ENCODE results near the gene CDH15. TPM values are rescaled to one million over a fixed set of nuclear protein-coding genes. Genes with fewer than 3 reads are reported as not detected.
A peak's percentile ranks its signal among the peaks of the same experiment; 100 is the strongest.

CDH15 gene
- total and polyA plus RNA-seq, 2 of the 13 experiments (the other 11 are each of a cell fraction or from before 2014, with no cell fraction given) = 0.74 to 2.2 TPM

- peak in 1 of 2 experiments; percentile 84; a peak in 3 of 4 replicates for TF ChIP-seq HMGXB4 (CRISPR knock-in tag; IDR thresholded peaks at IDR 0.05; ENCODE audit: borderline replicate concordance in 1 of 2, low read depth in 1 of 2)
- peak; percentile 65; the same call in 1 of the 2 replicates for TF ChIP-seq HDAC2 (CRISPR knock-in tag; IDR thresholded peaks at IDR 0.05)
- TF ChIP-seq ZSCAN22 (CRISPR knock-in tag; IDR thresholded peaks at IDR 0.05) = no peak
- peak; percentile 91 for TF ChIP-seq ZNF563 (CRISPR knock-in tag; IDR thresholded peaks at IDR 0.05)
- TF ChIP-seq GPN1 (CRISPR knock-in tag; IDR thresholded peaks at IDR 0.05; ENCODE audit: borderline replicate concordance) = no peak
- TF ChIP-seq ZSCAN29 (CRISPR knock-in tag; conservative IDR thresholded peaks at IDR 0.05) = 0 out of 2 replicates have a peak, but pooled peaks have one; percentile 16
- TF ChIP-seq TRIM22 (IDR thresholded peaks at IDR 0.05) = no peak
- no peak for TF ChIP-seq E2F5 (CRISPR knock-in tag; conservative IDR thresholded peaks at IDR 0.05)
- TF ChIP-seq DMAP1 (CRISPR knock-in tag; IDR thresholded peaks at IDR 0.05) = peak; percentile 41
- TF ChIP-seq HOXA5 (CRISPR knock-in tag; IDR thresholded peaks at IDR 0.05) = no peak
- TF ChIP-seq ZKSCAN8 (CRISPR knock-in tag; IDR thresholded peaks at IDR 0.05; ENCODE audit: borderline replicate concordance) = no peak
- no peak for TF ChIP-seq SMAD3 (CRISPR knock-in tag; IDR thresholded peaks at IDR 0.05)
- TF ChIP-seq, protein P1, sequence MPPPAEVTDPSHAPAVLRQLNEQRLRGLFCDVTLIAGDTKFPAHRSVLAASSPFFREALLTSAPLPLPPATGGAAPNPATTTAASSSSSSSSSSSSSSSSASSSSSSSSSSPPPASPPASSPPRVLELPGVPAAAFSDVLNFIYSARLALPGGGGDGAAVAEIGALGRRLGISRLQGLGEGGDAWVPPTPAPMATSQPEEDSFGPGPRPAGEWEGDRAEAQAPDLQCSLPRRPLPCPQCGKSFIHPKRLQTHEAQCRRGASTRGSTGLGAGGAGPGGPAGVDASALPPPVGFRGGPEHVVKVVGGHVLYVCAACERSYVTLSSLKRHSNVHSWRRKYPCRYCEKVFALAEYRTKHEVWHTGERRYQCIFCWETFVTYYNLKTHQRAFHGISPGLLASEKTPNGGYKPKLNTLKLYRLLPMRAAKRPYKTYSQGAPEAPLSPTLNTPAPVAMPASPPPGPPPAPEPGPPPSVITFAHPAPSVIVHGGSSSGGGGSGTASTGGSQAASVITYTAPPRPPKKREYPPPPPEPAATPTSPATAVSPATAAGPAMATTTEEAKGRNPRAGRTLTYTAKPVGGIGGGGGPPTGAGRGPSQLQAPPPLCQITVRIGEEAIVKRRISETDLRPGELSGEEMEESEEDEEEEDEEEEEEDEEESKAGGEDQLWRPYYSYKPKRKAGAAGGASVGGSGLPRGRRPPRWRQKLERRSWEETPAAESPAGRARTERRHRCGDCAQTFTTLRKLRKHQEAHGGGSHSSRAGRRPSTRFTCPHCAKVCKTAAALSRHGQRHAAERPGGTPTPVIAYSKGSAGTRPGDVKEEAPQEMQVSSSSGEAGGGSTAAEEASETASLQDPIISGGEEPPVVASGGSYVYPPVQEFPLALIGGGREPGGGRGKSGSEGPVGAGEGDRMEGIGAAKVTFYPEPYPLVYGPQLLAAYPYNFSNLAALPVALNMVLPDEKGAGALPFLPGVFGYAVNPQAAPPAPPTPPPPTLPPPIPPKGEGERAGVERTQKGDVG (CRISPR knock-in tag; IDR thresholded peaks at IDR 0.05; ENCODE audit: borderline replicate concordance) = no peak
- no peak for TF ChIP-seq ZNF788 (CRISPR knock-in tag; IDR thresholded peaks at IDR 0.05; ENCODE audit: borderline replicate concordance)
- TF ChIP-seq MIXL1 (CRISPR knock-in tag; IDR thresholded peaks at IDR 0.05) = 0 out of 2 replicates have a peak, but pooled peaks have one; percentile 21
- TF ChIP-seq RAD51 (IDR thresholded peaks at IDR 0.05; ENCODE audit: borderline replicate concordance) = no peak
- TF ChIP-seq AKAP8 (CRISPR knock-in tag; IDR thresholded peaks at IDR 0.05) = peak; percentile 47; the same call in 1 of the 2 replicates
- TF ChIP-seq ZNF710 (CRISPR knock-in tag; IDR thresholded peaks at IDR 0.05; ENCODE audit: borderline replicate concordance) = peak; percentile 62; the same call in 1 of the 2 replicates
Measured at GRCh38 chr16:89200124-89200849, 28.7 kb downstream of the CDH15 start, which contains the start of gene SLC22A31 (continued).
